Testis (tissue), 2 donors: Measurements from ENCODE around the gene NEBL.

Experiments
- POLR2A ChIP-seq: fragments of 450-650 bp; IDR thresholded peaks from one replicate; pipeline ENCODE4 v1.6.1; 2017; ENCODE audit warnings: antibody characterized with exemption, mild to moderate bottlenecking, moderate library complexity
- TF ChIP-seq, protein P1 (sequence below), 3 experiments: fragments of 450-650 bp in 2 of 3; fragments of 200-600 bp in 1 of 3; sonication (generic) in 1 of 3; IDR thresholded peaks; one replicate each; pipeline ENCODE4 v1.5.1; 2016 to 2019; ENCODE audit warnings: antibody characterized with exemption in 3 of 3, mild to moderate bottlenecking in 2 of 3, moderate library complexity in 1 of 3

DNA sequence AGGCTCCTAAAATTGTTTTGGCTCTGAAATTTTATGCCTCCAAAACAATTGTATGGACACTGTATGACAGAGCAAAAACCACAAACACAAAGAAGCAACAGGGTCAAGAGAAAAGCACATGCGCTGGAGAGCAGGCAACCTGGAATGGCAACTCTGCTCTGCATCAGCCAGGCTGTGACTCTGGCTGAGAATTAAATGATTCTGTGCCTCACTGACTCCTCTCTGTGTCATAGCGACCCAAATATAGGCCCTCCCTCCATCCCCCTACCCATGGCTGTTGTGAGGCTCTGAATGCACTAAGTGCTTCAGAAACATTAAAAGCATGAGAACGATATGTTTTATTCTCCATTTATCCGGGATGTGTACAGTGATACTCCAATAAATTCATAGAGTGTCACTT, 24.9 kb upstream of the NEBL start:
- no peak for TF ChIP-seq POLR2A
- TF ChIP-seq, protein P1, sequence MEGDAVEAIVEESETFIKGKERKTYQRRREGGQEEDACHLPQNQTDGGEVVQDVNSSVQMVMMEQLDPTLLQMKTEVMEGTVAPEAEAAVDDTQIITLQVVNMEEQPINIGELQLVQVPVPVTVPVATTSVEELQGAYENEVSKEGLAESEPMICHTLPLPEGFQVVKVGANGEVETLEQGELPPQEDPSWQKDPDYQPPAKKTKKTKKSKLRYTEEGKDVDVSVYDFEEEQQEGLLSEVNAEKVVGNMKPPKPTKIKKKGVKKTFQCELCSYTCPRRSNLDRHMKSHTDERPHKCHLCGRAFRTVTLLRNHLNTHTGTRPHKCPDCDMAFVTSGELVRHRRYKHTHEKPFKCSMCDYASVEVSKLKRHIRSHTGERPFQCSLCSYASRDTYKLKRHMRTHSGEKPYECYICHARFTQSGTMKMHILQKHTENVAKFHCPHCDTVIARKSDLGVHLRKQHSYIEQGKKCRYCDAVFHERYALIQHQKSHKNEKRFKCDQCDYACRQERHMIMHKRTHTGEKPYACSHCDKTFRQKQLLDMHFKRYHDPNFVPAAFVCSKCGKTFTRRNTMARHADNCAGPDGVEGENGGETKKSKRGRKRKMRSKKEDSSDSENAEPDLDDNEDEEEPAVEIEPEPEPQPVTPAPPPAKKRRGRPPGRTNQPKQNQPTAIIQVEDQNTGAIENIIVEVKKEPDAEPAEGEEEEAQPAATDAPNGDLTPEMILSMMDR (IDR thresholded peaks at IDR 0.05) = no peak
